ENCODE measurements around the gene MUCL3.
"Not testable (repeated sequence)": the region's sequence is repeated elsewhere in the genome, so short reads cannot be mapped to it uniquely, and the experiment has no call there.

Gene MUCL3

GRCh38 chr6:30940361-30940986, at the start of gene MUCL3:
Gene MUCL3, plus strand, starts transcription at chr6:30940973. Its CDS starts 27 bp downstream, at chr6:30941000.
- no peak for DNase-seq (ENCODE audit: low spot score)

GRCh38 chr6:30891450-30891723, 49.4 kb upstream of the MUCL3 start:
- no peak for DNase-seq (ENCODE audit: low spot score)

- DNase-seq (ENCODE audit: low spot score): no peak
Observed at GRCh38 chr6:30891816-30892538, 48.8 kb upstream of the MUCL3 start.

- no peak for DNase-seq (ENCODE audit: low spot score)
Observed at GRCh38 chr6:30893001-30893591, 47.7 kb upstream of the MUCL3 start.

GRCh38 chr6:30893666-30894065, 47.1 kb upstream of the MUCL3 start:
- DNase-seq (ENCODE audit: low spot score): no peak

- no peak for DNase-seq (ENCODE audit: low spot score)
Observed at GRCh38 chr6:30894381-30894780, 46.4 kb upstream of the MUCL3 start.

GRCh38 chr6:30894935-30895334, 45.8 kb upstream of the MUCL3 start:
- DNase-seq (ENCODE audit: low spot score): no peak

- no peak for DNase-seq (ENCODE audit: low spot score)
Observed at GRCh38 chr6:30895343-30895742, 45.4 kb upstream of the MUCL3 start.

GRCh38 chr6:30896541-30896940, 44.2 kb upstream of the MUCL3 start:
- DNase-seq (ENCODE audit: low spot score): no peak

- DNase-seq (ENCODE audit: low spot score): no peak
Observed at GRCh38 chr6:30897882-30898281, 42.9 kb upstream of the MUCL3 start.

- no peak for DNase-seq (ENCODE audit: low spot score)
Observed at GRCh38 chr6:30898750-30899360, 41.9 kb upstream of the MUCL3 start.

- DNase-seq (ENCODE audit: low spot score): no peak
Observed at GRCh38 chr6:30900863-30901417, 39.8 kb upstream of the MUCL3 start.

- no peak for DNase-seq (ENCODE audit: low spot score)
Observed at GRCh38 chr6:30901436-30901835, 39.3 kb upstream of the MUCL3 start.

GRCh38 chr6:30902196-30902595, 38.6 kb upstream of the MUCL3 start:
- DNase-seq (ENCODE audit: low spot score): not testable (repeated sequence)

GRCh38 chr6:30902709-30903108, 38.1 kb upstream of the MUCL3 start:
- no peak for DNase-seq (ENCODE audit: low spot score)

- DNase-seq (ENCODE audit: low spot score): no peak
Observed at GRCh38 chr6:30903236-30903635, 37.5 kb upstream of the MUCL3 start.

GRCh38 chr6:30907290-30907757, 33.4 kb upstream of the MUCL3 start:
- not testable (repeated sequence) for DNase-seq (ENCODE audit: low spot score)

GRCh38 chr6:30907758-30908591, 32.8 kb upstream of the MUCL3 start, which contains the start of gene GTF2H4:
Gene GTF2H4, plus strand, starts transcription at chr6:30908207.
- peak; percentile 95 for DNase-seq (ENCODE audit: low spot score)

GRCh38 chr6:30908700-30909099, 32.1 kb upstream of the MUCL3 start:
- DNase-seq (ENCODE audit: low spot score): no peak

GRCh38 chr6:30910473-30910872, 30.3 kb upstream of the MUCL3 start:
- DNase-seq (ENCODE audit: low spot score): not testable (repeated sequence)

- no peak for DNase-seq (ENCODE audit: low spot score)
Observed at GRCh38 chr6:30912746-30913520, 27.8 kb upstream of the MUCL3 start.
